AG09309 (cell line): ENCODE results near the gene APOC3.

ENCODE experiments used
- DNase-seq: peaks from one replicate; pipeline ENCODE4 v3.0.0-alpha.2; 2010; ENCODE audit warnings: low read depth
- H3K4me3 ChIP-seq: 2 replicates; pipeline ENCODE4 v1.5.1; 2011; ENCODE audit warnings: mild to moderate bottlenecking, low read depth, low read length, moderate library complexity; ENCODE audit not compliant: control insufficient read depth
- TF ChIP-seq, protein P1 (sequence below): IDR thresholded peaks from 2 replicates; pipeline ENCODE4 v1.5.1; 2011; ENCODE audit warnings: mild to moderate bottlenecking, low read depth, low read length, inconsistent platforms; ENCODE audit not compliant: insufficient read depth, control insufficient read depth; ENCODE audit errors: missing control alignments

The APOC3 gene

DNA sequence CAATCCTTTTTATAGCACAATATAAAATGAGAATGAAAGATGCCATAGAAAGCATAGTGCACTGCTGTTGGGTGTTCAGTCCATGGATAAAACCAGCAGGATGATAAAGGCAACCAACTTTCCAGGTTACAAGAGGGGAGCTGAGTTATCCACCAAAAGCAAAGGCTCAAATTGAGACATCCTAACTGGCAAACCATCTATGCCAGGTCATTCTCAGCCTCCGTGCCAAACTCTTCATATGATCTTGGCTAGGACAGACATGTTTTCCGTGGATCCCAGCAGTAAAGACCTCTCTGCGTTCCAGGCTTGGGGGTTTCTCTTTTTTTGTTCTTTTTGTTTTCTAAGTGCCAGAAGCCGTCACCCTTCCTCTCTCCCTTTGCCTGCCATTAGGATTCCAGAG lies 15.0 kb downstream of the APOC3 start:
- TF ChIP-seq, protein P1, sequence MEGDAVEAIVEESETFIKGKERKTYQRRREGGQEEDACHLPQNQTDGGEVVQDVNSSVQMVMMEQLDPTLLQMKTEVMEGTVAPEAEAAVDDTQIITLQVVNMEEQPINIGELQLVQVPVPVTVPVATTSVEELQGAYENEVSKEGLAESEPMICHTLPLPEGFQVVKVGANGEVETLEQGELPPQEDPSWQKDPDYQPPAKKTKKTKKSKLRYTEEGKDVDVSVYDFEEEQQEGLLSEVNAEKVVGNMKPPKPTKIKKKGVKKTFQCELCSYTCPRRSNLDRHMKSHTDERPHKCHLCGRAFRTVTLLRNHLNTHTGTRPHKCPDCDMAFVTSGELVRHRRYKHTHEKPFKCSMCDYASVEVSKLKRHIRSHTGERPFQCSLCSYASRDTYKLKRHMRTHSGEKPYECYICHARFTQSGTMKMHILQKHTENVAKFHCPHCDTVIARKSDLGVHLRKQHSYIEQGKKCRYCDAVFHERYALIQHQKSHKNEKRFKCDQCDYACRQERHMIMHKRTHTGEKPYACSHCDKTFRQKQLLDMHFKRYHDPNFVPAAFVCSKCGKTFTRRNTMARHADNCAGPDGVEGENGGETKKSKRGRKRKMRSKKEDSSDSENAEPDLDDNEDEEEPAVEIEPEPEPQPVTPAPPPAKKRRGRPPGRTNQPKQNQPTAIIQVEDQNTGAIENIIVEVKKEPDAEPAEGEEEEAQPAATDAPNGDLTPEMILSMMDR = no peak
- no peak for DNase-seq
- no peak overlapping the region for H3K4me3 ChIP-seq

- H3K4me3 ChIP-seq = no peak overlapping the region
- TF ChIP-seq, protein P1 = no peak
- DNase-seq = no peak
These were observed 17.9 kb downstream of the APOC3 start for GRCh38 chr11:116847612-116848011.

DNA sequence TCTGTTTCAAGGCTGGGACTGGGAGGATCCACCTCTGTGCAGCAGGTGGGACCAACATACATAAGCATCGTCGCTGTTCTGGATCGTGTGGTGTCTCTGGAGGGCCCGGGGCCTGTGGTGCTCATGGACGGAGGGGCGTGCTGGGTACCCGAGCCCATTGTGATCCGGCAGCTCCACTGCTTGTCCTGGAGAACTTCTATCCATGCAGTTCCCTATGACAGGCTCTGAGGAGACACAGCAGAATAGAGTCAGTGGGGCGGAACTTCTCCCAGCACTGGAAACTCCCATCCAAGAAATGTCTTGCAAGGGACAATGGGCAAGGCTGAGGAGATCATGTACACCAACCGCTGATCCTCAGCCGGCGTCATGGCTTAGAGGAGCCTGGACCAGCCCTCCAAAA lies 19.4 kb downstream of the APOC3 start:
- TF ChIP-seq, protein P1 = no peak
- no peak for DNase-seq
- no peak overlapping the region for H3K4me3 ChIP-seq

- TF ChIP-seq, protein P1 = no peak
- no peak overlapping the region for H3K4me3 ChIP-seq
- no peak for DNase-seq
These were observed 19.8 kb downstream of the APOC3 start for GRCh38 chr11:116849486-116849885.

GRCh38 chr11:116851626-116852025 lies 21.9 kb downstream of the APOC3 start:
- DNase-seq = no peak
- no peak overlapping the region for H3K4me3 ChIP-seq
- TF ChIP-seq, protein P1 = no peak

DNA sequence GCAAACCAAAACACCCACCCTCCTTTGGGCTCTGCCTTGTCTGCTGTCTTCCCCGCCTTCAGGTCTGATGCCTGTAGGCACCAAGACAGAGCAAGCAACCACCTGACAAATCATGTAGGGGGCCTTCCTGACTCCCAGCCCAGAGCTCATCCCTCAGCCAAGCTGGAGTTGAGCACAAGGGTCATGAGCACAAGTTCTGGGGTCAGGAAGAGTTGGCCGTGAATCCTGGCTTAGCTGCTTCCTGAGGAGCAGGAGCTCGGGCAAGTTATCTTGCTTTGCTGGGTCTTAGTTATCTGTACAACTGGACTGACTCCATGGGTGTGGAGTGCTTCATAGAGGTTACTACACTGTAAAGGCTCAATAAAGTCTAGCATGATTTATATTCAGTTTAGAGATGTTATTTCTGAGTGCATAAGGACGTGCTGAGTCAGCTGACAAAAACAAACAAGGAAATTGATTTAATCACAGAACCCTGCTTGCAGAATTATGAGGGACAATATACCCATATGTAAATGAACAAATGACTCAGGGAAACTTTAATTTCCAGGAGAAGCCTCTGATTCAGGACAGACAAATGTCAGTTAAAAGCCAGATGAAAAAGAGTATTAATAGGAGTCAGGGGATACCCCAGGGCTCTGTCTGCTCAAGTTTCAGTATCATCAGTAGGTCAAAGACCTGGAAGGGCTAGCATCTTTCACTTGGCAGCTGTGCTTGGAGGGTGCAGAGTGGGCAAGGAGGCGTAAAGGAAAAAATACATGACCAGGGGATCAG lies 22.7 kb downstream of the APOC3 start:
- H3K4me3 ChIP-seq = no peak overlapping the region
- TF ChIP-seq, protein P1 = no peak
- DNase-seq = peak; percentile 69
